Vagina (tissue), 2 donors: ENCODE measurements around the gene ATP5F1D.

Source experiments
- CTCF ChIP-seq, 3 experiments: fragments of 450-650 bp in 2 of 3; fragments of 200-600 bp in 1 of 3; sonication (generic) in 1 of 3; IDR thresholded peaks; one replicate each; pipeline ENCODE4 v1.5.1; 2017 to 2019; ENCODE audit warnings: antibody characterized with exemption in 3 of 3, mild to moderate bottlenecking in 2 of 3, moderate library complexity in 2 of 3
- POLR2A ChIP-seq, 2 donors: fragments of 450-650 bp; IDR thresholded peaks; one replicate each; pipeline ENCODE4 v1.6.1; 2017; ENCODE audit warnings: antibody characterized with exemption in 2 of 2, mild to moderate bottlenecking in 2 of 2, moderate library complexity in 2 of 2
- POLR2AphosphoS5 ChIP-seq, 2 donors: sonication (generic); formaldehyde crosslinking; IDR thresholded peaks; one replicate each; pipeline ENCODE4 v1.9.0; 2017; ENCODE audit warnings: antibody characterized with exemption in 2 of 2, mild to moderate bottlenecking in 2 of 2, low read depth in 1 of 2; ENCODE audit not compliant: insufficient read depth in 1 of 2

GRCh38 chr19:1258707-1259205 lies 17.2 kb downstream of the ATP5F1D start:
- no peak for TF ChIP-seq POLR2A (IDR thresholded peaks at IDR 0.05)
- TF ChIP-seq CTCF (IDR thresholded peaks at IDR 0.05) = no peak
- TF ChIP-seq POLR2AphosphoS5 (IDR thresholded peaks at IDR 0.05; ENCODE audit: insufficient read depth in 1 of 2, low read depth in 1 of 2) = no peak
